Amniotic stem cell (primary cell): ENCODE measurements around the gene MYOG.

ENCODE experiments used
- DNase-seq: peaks from one replicate; lab custom pipeline; 2025; lab: John Stamatoyannopoulos, UW

MYOG gene

DNA sequence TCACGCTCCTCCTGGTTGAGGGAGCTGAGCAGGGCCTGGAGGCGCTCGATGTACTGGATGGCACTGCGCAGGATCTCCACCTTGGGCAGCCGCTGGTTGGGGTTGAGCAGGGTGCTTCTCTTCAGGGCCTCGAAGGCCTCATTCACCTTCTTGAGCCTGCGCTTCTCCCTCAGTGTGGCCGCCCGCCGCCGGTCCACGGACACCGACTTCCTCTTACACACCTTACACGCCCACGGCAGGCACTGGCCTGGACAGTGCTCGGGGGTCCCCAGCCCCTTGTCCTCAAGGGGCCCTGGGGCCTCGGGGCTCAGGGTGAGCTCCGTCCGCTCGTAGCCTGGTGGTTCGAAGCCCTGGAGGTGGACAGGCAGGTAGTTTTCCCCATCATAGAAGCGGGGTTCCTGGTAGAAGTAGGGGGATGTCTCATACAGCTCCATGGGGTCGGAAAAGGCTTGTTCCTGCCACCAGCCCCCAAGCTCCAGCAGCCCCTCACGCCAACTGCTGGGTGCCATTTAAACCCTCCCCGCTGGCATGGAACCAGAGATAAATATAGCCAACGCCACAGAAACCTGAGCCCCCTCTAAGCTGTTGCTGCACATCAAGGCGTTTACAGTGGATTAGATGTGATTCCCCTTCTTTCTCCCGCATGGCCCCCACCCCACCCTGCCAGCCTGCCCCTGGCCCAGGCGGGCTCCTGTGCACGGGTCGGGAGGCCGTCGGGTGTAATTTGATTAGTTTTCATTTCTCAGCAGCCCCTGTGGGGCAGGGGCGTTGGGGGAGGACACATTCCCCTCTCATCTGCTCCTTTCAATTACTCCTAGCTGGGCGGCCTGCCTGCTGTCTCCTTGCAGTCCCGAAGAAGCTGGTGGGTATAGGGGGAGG is at the start of gene MYOG:
Gene MYOG, minus strand, starts transcription at position 485 of the 879 bp plus-strand sequence. Its CDS starts 51 bp downstream, at position 434.
- no peak for DNase-seq

DNA sequence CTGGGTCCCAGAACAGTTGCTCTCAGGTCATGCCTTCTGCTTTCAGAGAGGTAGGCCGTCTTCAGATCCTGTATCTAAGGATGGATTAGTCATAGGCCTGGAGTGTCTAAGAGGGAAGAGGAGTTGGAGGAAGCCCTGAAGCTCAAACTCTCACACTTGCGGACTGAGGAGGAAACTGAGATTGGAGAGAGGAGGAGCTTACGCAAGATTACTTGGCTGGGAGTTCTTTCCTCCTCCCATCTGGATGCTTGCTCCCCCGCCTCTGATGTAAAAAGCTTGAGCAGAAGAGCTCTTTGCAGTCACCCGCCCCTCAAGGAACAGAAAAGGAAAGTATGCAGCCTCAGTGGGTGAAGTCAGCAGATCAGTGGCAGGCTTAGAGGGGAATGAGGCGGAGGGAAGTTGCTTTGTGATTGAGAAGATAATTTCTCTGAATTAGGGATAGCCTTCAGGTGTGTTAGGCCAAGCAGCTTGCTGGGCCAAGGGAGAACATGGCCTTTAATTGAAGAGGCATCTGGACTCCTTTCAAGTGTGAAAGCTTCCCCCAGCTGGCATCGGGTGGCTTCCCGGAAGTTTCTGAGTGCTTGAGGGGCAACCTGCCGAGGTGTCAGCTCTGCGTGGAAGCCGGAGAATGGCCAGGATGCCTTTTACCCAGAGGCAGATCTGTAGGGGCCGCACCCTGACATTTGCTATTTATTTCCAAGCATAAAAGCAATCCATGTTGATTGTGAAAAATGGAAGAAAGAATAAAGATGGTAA is 48.3 kb upstream of the MYOG start:
- no peak for DNase-seq

DNA sequence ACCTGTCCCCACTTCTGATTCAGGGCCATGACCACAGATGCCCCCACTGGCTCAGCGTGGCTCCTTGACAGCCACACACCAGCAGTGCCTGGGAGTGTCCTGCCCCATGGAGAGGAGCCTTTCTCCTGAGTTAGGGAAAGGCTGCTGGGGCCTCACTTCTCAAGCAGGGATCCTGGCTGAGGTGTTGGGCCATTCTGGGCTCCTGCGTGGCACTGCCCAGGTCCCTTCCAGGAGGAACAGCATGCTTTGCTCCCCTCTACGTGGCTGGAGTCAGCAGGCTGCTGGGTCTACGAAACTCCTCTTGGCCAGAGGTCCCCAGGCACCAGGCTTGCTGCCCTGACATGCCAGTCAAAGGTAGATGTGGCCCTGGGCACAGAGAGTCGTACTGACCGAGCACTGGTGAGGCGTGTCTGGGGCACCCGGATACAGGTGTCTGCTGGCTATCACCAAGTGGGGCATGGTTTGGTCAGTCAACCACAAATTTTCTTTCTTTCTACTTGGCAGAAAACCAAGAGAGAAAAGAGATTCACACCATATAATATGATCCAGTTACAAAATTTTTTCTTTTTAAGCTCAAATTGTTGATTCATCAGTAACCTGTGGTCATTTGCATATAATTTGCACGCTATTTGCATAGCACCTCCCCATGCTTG is 45.9 kb upstream of the MYOG start:
- no peak for DNase-seq

DNA sequence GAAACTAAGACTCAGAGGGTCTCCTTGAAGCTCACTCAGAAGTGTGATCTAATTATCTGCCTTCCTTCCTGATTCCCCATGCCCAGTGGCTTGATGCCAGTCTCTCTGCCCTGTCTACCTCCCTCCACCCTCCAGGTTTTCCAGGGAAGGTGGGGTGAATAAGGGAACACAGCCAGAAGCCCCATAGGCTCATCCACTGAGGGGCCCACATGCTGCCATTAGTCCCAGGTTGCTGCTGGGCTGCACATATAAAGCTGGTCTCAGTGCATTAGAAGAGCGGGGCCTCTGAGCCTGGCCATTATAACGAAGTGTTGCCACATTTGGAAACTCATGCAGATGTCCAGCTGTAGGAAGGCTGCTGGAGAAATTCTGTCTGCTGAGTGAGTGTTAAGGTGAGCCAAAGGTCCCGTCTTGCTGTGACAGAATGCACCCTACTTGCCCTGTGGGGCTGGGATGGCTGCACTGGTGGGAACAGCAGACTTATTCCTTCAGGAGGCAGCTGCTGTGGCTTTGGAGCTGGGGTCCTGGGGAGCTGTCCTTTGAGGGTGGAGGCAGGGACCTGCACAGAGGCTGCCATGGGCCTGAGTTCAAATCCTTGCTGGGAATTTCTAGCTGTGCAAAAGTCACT is 44.7 kb upstream of the MYOG start:
- no peak for DNase-seq

DNA sequence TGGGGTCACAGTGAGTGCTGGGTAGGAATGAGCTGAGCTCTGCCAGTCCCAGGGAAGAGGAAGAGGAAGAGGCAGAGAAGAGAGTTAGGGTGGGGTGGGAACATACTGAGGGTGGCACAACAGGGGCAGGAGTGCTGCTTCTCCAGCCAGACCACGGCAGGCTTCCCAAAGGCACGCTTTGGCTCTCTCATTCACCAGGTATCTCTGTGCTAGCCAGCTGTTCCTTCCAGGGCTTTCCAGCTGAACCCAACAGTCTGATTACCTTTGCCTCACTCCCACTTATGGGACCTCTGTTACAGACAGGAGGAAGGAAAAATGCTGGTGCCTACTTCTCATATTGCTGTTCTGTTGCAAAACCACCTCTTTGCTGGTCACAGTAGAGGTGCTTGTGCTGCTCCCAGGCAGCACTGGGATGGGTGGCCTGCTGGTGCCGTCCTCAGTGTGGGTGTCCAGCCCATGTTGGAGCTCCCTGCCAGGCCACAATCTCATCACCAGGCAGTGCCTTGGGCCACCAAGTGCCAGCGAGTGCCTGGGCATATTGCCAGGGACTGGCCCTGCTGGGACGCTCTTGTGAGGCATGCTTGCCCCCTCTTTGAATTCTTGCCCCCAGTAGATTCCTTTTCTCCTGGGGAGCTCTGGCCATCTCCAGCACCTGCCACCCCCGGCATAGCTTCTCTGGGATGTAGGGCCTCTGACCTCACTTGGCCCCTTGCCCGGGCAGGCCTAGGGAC is 43.9 kb upstream of the MYOG start:
- no peak for DNase-seq

DNA sequence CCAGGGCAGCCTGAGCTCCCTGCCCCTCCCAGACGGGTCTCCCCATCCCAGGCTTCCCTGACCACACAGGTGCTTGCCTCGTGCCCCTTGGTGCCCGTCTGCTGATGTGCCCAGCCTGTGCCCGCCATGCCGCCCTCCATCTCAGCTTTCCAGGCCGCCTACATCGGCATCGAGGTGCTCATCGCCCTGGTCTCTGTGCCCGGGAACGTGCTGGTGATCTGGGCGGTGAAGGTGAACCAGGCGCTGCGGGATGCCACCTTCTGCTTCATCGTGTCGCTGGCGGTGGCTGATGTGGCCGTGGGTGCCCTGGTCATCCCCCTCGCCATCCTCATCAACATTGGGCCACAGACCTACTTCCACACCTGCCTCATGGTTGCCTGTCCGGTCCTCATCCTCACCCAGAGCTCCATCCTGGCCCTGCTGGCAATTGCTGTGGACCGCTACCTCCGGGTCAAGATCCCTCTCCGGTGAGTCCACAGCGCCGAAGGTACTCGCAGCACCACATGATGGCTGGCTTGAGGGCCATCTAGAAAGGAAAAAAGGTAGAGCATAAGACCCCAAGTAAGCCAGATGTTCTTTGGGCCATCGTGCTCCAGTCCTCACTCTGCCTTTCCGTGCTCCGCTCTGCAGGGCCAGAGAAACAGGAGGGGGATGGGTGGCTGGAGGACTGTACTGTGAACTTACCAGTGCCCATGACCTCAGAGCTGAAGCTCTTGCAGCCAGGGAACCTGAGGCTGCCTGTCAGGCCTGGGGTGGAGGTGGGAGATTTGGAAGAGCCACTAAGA is 43.1 kb upstream of the MYOG start:
- no peak for DNase-seq

DNA sequence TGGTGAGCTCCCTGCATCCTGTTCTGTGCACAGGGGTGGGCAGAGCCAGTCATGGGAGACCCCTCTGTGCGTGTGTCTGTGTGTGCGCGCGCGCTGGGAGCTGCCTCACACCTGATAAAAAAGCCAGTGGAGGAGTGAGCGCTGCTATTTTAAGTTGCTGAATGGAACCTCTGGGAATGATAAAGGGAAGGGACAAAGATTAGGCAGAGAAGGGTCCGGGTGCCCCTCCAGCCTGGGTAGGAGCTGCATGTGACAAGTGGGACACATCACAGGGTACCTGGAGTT is 42.6 kb upstream of the MYOG start:
- DNase-seq: no peak

DNA sequence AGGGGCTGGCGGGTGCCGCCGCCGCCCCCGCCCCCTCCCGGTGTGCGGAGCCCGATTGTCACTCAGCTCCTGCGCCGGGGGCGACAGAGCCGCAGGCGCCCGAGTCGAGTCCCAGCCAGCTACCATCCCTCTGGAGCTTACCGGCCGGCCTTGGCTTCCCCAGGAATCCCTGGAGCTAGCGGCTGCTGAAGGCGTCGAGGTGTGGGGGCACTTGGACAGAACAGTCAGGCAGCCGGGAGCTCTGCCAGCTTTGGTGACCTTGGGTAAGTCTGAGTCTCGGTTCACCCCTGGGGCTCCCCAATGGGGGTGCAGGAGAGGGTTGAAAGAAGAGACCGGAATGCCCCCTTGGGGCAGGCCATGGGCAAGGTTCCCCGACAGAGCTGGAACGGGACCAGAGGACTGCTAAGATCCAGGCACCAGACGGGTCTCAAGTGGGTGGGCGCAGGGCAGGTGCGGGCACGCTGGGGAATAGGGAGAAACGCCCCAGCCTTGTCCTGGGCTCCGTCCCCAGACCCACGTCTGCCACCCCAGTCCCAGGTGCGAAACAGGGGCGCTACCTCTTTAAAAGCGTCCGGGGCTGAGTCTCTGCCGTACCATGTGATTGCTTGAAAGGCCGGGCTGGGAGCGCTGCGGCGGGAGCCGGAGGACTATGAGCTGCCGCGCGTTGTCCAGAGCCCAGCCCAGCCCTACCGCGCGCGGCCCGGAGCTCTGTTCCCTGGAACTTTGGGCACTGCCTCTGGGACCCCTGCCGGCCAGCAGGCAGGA is 42.0 kb upstream of the MYOG start, which contains the start of gene ADORA1:
Gene ADORA1, plus strand, starts transcription at position 61 of the 765 bp plus-strand sequence. CDS start 1,116 bp downstream, outside the sequence.
- peak; percentile 42 for DNase-seq

DNA sequence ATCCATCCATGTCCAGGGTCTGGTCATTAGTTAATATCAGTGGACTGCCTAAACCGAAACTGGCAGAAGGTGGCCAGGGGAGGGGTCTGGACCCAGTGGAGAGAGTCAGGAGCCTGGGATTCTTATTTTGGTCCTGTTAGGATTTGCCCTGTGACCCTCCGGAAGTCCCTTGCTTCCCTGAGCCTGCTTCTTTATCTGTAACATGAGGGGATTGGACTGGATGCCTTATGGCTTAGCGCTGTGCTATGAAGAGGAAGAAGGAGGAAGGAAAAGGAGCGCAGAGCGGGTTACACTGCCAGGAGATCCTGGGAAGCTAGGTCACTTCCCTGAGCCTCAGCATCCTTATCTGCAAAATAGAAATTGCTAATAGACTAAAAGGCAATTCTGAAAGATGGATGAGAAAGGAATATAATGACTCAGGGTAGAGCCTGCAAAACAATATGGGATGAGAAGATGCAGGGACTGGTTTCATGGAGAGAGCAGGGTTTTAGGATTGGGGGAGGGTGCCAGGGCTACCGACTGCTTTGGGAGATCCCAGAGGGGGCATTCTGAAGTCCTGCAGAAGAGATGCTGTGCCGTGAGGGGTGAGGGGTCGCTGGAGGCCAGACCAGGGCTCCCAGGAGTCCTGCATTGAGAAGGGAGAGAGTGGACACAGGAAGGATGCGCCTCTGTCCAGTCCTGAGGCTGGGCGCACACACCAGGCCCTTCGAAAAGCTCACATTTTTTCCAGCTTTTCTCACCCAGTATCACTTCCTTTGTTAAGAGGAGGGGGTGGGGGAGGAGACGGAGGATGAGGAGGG is 41.3 kb upstream of the MYOG start:
- DNase-seq: no peak

DNA sequence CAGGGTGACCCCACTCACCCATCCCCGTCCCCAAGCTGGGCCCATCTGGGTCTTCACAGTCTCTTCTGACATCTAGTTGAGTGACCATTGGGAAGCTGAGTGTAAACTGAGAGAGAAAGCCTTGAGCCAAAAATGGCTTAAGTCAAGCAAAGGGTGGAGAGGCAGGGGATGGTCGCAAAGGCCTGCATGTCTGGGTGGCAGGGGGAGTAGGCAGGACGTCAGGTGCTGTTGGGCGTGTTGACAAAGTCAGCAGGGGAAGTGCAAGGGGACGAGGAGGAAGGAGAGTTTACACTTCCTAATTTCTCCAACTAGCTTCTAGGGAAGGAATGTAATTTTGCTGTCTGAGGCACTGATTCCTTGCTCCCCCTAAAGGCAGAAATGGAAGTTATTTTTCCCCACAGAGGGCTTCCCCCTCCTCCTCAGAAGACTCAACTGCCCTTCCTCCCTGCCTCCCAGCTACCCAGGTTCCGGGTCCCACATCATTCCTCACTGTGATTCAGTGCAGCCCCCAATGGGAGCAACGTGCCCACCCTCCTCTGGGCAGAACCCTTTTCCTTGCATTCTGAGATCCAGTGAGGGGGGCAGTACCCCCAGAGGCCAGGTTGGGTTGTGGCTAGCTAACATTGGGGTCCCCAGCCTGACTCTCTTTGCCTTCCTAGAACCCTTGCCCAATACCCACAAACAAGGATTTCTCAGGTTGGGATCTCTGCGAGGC is 40.5 kb upstream of the MYOG start:
- DNase-seq: peak; percentile 7

DNA sequence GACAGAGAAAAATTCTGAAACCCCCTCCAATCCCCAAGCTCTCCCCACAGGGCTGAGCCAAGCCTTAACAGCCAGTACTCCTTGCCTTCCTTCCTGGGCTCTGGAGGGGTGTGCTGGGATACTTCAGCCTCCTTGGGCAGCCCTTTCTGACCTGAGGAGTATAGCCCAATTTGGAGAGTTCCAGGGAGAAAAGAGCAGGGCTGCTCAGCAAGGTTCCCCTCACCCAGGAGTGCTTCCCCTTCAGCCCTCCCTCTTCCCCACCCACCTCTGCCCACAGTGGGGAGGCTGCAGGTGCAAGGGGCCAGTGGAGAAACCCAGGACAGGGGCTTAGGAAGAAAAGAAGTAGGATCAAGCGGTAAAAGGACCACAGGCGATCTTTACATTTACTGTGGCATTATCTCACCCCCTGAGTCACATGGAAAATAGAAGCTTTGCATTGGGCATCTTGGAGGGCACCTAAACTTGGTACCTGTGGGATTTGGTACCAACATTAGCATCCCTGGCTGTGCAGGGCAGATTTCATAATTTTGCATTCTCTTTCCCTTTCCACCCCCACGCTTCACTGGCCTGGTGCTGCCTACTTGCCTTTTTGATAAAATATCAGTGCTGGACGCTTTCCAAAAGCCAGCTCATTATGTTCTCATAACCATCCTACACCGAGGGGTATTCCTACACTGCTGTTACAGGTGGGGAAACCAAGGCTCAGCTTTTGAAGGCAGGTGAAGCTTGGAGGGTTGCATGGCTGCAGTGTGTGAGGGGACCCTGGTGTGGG is 38.9 kb upstream of the MYOG start:
- no peak for DNase-seq

DNA sequence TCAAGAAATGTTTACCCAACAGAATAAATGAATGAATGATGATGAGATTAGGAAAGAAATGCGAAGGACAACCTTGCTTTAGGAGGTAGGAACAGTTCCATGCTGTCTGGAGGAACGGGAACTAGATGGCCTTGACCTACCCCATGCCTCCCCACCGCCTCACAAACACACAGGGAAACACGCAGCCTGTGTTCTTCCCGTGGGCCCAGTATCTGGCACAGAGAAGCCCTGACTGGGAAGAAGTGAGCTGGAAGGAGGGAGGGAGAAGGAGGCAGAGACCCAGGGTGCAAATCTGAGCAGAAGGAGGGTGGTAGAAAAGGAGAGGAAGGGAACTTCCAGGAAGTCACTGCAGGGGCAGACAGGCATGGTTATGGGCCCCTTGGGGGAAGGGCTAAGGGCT is 38.2 kb upstream of the MYOG start:
- no peak for DNase-seq

DNA sequence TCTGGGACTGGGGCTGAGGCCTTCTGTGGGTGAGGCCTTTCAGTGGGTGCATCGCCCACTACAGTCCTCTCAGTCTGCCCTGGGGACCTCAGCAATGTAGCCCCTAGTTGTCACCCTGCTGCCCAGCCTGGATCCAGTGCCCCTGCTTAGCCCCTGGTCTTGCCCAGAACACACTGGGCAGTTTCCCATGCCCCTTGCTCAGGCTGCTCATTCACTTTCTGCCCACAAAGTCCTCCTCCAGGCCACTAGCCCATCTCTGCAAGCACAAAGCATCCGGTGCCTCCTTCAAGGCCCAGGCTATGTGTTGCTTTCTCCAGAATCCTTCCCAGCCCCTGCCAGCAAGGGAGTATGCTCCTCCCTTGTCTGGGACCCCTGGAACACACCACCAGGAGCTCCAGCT is 36.3 kb upstream of the MYOG start:
- no peak for DNase-seq

DNA sequence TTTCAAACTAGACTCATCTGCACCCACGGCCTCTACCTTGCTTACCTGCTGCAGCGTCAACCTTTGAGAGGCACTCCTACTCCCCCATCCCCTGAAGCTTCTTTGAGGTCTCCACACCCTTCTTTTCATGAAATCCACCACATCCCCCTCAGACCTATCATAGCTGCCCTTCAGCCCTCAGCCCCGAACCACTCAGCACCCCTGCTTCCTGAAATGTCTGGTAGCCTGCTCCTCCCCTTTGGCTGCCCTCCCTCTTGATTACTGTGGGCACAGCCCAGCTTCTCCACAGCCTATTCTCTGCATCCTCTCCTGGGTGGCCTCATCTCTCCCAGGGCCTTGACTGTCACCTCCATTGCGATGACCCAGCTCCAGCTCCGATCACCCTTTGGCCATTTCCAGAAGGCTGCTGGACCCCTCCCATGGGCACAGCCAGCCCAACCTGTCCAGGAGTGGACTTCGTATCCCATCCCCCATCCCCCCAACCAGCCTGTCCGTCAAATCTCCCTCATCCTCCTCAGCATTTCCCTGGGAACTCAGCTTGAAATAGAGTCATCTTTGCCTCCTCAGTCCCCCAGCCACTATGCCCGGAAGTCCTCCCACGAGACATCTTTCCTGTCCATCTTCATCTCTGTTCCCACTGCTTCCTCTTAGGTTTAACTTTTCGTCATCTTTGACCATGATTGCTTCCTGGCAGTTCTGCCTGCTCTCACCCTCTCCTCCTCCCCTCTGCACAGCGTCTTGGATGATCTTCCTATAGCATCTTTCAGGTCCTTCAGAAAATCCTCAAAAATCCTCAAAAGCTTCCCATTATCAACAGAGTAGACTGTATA is 35.6 kb upstream of the MYOG start:
- no peak for DNase-seq

DNA sequence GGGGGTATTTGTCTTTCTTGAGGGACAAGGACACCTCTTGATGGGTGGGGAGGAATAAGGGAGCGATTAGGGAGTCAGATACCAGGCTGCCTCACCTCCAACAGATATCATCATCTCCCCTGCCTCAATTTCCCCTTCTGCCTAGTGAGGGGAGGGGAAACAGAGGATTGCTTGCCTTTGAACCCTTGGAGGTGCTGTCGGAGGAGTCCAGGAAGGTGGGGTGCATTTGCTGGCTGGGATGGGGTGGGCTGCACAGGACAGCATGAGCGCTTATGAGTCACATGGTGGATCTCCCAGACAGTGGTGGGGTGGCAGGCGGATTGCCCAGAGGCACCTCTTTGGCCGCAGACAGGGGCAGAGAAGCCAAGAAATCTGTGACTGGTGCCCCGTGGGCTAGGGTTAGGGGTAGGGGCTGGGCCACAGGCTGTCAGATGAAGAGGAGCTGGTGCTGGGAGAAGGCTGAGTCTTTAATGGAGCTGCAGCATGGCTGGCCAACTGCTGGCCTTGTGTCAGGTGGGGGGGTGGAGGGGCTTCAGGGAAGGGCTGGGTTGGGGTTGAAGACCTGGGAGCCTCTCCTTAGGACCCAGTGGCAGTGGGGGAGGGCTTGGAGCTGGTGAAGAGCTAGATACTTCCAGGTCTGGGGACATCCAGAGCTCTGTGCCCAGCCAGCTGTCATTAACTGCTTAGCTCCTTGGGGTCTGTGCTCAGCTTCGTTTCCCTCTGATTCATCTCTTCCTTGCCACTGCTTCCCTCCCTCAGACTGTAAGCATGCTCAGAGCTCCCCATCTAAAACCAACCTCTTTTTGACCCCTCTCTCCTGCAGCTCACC is 34.7 kb upstream of the MYOG start:
- DNase-seq: no peak
